LNCAP (cell line): Measurements from ENCODE around the gene CYFIP2.

ENCODE experiments used
- TF ChIP-seq, protein P1 (sequence below): fragments of 450-650 bp; IDR thresholded peaks from 2 replicates; pipeline ENCODE4 v1.5.1; 2017; ENCODE audit warnings: mild to moderate bottlenecking

The CYFIP2 gene

DNA sequence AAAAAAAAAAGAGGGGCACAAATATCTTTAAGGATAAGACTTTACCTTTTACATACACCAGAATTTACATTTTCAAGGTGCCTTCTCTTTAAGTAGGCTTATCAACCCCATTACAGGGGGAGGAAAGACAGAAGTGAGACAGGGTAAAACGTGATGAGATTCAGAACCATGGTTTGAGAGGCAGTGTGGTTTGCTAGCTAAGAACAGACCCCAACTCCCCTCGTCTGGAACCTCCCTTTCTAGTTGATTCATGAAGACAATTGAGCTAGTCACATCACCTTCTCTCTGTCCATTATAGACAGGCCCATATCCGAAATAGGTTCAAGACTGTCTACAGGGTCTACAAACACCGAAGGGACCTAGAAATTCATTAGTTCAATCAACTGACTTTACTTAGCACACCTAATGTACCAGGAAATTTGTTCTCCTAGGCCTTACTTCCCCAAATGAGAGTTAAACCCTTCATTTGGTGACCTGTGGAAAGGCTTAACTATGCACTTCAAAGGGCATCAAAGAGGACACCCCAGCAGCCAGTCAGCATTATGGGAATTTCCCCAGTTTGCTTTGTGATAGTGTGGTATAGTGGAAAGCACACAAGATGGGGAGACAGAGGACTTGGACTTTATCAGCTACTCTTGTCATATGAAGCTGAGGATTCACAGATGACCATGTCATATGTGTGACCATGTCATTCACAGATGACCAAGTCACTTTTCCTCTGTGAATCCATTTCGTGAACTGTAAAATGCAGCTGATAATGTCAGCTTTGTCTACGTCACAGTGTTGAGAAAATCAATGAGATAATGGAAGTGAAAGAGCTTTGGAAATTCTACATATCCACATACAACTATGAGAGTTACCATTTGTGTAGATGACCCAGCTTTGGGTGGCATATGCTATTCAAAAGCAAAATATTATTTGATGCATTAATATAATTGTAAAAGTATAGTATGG, 40.2 kb upstream of the CYFIP2 start:
- TF ChIP-seq, protein P1, sequence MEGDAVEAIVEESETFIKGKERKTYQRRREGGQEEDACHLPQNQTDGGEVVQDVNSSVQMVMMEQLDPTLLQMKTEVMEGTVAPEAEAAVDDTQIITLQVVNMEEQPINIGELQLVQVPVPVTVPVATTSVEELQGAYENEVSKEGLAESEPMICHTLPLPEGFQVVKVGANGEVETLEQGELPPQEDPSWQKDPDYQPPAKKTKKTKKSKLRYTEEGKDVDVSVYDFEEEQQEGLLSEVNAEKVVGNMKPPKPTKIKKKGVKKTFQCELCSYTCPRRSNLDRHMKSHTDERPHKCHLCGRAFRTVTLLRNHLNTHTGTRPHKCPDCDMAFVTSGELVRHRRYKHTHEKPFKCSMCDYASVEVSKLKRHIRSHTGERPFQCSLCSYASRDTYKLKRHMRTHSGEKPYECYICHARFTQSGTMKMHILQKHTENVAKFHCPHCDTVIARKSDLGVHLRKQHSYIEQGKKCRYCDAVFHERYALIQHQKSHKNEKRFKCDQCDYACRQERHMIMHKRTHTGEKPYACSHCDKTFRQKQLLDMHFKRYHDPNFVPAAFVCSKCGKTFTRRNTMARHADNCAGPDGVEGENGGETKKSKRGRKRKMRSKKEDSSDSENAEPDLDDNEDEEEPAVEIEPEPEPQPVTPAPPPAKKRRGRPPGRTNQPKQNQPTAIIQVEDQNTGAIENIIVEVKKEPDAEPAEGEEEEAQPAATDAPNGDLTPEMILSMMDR = no peak

DNA sequence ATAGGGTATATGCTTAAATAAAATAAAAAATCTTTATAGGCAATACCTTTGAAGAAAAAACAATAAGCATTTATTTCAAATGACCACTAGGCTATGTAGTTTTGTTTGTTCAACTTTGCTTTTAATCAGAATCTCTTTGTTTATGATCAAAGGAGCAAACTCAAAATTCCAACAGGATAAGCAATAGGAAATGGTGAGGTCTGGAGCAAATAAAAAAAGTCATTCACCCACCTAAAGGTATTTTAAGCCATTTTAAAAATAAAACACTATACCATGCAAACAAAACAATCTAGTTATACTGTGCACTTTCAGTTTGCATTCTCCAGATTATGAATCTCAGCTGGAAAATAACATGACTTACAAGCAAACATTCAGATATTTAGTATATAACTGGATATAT, 35.3 kb upstream of the CYFIP2 start:
- TF ChIP-seq, protein P1 = no peak

DNA sequence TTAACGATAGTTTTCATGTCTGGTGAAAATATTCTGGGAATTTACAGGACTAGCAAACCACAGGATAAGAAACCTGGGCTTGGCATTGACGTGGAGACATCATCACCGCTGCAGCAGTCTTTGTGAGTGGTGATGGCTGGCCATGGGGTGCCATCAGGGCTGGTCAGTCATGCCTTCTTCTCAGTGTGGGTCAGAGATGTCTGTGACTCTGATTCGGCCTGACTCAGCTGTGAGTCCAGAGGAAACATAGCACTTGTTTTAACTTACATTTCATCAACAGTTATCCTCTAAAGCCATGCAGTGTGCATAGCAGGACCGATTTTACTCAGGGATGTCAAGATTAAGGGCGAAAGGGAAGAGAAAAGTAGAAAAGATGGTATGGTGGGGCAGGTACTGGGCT, 33.2 kb upstream of the CYFIP2 start:
- TF ChIP-seq, protein P1 = no peak

DNA sequence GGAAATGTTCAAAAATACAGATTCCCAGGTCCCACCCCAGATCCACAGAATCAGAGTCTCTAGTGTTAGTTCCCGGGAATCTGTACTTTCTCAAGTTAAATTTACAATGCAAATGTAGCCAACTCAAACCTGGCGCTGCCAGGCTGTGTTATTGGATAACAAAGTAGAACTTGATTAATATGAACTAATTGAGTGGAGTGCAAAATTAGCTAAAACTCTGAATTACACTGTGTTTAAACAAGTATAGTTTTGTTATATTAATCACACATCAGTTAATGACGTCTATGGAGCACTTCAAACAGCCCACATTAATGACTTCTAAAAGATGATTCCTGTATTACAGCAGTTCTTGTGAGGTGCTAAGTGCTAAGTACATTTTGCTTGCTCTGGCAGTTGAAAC, 32.4 kb upstream of the CYFIP2 start:
- TF ChIP-seq, protein P1 = no peak

DNA sequence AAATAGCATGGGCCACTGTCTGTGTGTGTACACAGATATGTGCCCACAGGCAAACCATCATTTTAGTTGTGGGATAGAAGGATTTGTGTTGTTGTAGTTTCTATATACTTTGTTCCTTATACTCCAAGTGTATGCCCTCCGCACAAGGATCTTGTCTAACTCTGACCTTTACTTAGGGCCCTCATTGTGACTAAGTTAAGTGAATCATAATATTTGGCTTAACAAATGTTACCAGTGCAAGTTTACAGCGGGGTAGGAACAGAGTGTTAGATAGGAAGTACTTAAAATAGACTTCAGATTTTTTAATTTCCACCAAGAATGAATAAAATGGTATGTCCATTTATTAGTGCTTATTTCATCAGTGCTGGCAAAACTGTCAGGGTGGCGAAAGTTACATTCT, 29.5 kb upstream of the CYFIP2 start:
- TF ChIP-seq, protein P1 = no peak

DNA sequence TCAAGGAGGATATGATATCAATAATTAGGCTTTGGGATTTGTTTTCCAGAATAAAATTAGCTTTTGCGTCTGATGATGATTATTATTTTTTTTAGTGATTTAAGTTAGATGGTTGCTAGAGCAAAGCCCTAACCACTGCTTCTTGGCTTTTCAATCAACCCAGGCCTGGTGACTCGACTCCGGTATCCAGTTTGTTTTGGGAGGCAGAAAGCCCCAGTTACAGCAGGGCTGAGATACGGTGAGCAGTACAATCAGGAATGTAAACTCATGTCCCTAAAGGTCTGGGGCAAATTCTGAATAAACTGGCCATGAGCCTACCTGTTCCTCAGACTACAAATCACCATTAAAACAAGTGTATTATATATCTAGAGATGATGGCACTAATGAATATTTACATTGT, 24.4 kb upstream of the CYFIP2 start:
- TF ChIP-seq, protein P1 = no peak

DNA sequence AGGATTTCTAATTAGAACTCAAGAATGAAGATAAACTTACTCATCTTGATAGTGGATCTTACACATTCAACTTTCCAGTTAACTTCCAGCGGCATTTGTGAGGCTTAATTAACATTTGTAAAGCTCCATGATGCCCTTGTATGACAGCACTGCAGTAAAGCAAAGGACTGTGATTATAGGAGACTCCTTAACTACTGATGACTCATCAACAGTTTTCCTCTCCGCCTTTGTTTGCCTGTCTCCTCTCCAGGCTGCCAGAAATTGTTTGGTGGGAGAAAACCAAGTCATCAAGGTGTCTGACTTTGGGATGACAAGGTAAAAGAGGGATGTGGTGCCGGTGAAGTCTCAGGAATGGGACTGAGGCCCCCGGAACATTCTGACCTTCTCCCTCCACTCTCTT, 20.4 kb upstream of the CYFIP2 start:
- TF ChIP-seq, protein P1 = no peak
